ENCODE measurements around the gene ASTN1.

Gene ASTN1

GRCh38 chr1:176894450-176894849 lies 270.1 kb downstream of the ASTN1 start:
- H3K4me3 Mint-ChIP-seq = no peak overlapping the region
- peaks cover 18% of the 10 kb centered on the region for H3K4me1 Mint-ChIP-seq
- no peaks in the 10 kb centered on the region for H3K9me3 Mint-ChIP-seq
- DNase-seq = no peak
- no peaks in the 10 kb centered on the region for H3K36me3 Mint-ChIP-seq (ENCODE audit: low read depth)
- H3K27ac Mint-ChIP-seq = no peak overlapping the region
- peaks cover 8% of the 10 kb centered on the region for H3K27me3 Mint-ChIP-seq (ENCODE audit: low read depth, poor library complexity)
- TF ChIP-seq, protein P1, sequence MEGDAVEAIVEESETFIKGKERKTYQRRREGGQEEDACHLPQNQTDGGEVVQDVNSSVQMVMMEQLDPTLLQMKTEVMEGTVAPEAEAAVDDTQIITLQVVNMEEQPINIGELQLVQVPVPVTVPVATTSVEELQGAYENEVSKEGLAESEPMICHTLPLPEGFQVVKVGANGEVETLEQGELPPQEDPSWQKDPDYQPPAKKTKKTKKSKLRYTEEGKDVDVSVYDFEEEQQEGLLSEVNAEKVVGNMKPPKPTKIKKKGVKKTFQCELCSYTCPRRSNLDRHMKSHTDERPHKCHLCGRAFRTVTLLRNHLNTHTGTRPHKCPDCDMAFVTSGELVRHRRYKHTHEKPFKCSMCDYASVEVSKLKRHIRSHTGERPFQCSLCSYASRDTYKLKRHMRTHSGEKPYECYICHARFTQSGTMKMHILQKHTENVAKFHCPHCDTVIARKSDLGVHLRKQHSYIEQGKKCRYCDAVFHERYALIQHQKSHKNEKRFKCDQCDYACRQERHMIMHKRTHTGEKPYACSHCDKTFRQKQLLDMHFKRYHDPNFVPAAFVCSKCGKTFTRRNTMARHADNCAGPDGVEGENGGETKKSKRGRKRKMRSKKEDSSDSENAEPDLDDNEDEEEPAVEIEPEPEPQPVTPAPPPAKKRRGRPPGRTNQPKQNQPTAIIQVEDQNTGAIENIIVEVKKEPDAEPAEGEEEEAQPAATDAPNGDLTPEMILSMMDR (IDR thresholded peaks at IDR 0.05) = no peak

- Mint-ChIP-seq H3K4me1 (peaks cover 16% of the 10 kb centered on the region), H3K27me3 (ENCODE audit: low read depth, poor library complexity) (peaks cover 9% of the 10 kb centered on the region), H3K9me3 (no peaks in the 10 kb centered on the region), H3K36me3 (ENCODE audit: low read depth) (no peaks in the 10 kb centered on the region), H3K27ac (no peak overlapping the region), H3K4me3 (no peak overlapping the region)
- no peak for DNase-seq
- TF ChIP-seq, protein P1 (IDR thresholded peaks at IDR 0.05) = no peak
Observed at GRCh38 chr1:176893625-176894352, 270.7 kb downstream of the ASTN1 start.

GRCh38 chr1:176888471-176889032 lies 276.0 kb downstream of the ASTN1 start:
- H3K4me3 Mint-ChIP-seq = no peak overlapping the region
- H3K27me3 Mint-ChIP-seq (ENCODE audit: low read depth, poor library complexity) = peaks cover 16% of the 10 kb centered on the region
- TF ChIP-seq, protein P1 (IDR thresholded peaks at IDR 0.05) = no peak
- peaks cover 6% of the 10 kb centered on the region for H3K36me3 Mint-ChIP-seq (ENCODE audit: low read depth)
- no peak for DNase-seq
- no peaks in the 10 kb centered on the region for H3K9me3 Mint-ChIP-seq
- no peaks in the 10 kb centered on the region for H3K4me1 Mint-ChIP-seq
- no peak overlapping the region for H3K27ac Mint-ChIP-seq

- DNase-seq = no peak
- TF ChIP-seq, protein P1 (IDR thresholded peaks at IDR 0.05) = no peak
- H3K9me3 Mint-ChIP-seq = no peaks in the 10 kb centered on the region
- peaks cover 6% of the 10 kb centered on the region for H3K36me3 Mint-ChIP-seq (ENCODE audit: low read depth)
- H3K4me3 Mint-ChIP-seq = no peak overlapping the region
- no peak overlapping the region for H3K27ac Mint-ChIP-seq
- H3K4me1 Mint-ChIP-seq = no peaks in the 10 kb centered on the region
- H3K27me3 Mint-ChIP-seq (ENCODE audit: low read depth, poor library complexity) = peaks cover 11% of the 10 kb centered on the region
Observed at GRCh38 chr1:176885751-176886150, 278.8 kb downstream of the ASTN1 start.

- DNase-seq = no peak
- Mint-ChIP-seq H3K27me3 (ENCODE audit: low read depth, poor library complexity) (peaks cover 11% of the 10 kb centered on the region), H3K36me3 (ENCODE audit: low read depth) (peaks cover 6% of the 10 kb centered on the region), H3K4me3 (no peak overlapping the region), H3K27ac (no peak overlapping the region), H3K9me3 (no peaks in the 10 kb centered on the region), H3K4me1 (no peaks in the 10 kb centered on the region)
- TF ChIP-seq, protein P1 (IDR thresholded peaks at IDR 0.05) = no peak
Observed at GRCh38 chr1:176885341-176885740, 279.2 kb downstream of the ASTN1 start.

DNA sequence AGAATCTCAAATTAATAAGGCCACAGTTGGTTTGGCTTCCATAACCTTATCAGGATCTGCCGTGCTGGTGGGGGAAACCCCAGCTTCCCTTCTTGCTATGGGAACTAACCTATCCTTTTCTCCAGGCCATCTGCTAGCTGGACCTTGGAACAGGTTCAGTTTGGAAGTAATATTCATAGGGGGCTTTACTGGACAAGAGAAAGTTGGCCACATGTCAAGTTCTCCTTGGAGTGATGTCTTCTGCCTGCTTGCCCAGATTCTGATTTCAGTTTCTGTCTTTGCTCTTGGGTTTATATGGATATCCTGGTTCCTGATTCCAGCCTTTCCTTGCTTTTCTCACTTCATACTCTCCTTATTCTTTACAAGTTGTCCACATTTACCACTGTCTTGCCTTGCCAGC lies 279.6 kb downstream of the ASTN1 start:
- peaks cover 14% of the 10 kb centered on the region for H3K27me3 Mint-ChIP-seq (ENCODE audit: low read depth, poor library complexity)
- H3K4me1 Mint-ChIP-seq = no peaks in the 10 kb centered on the region
- no peak overlapping the region for H3K4me3 Mint-ChIP-seq
- no peak overlapping the region for H3K27ac Mint-ChIP-seq
- peaks cover 6% of the 10 kb centered on the region for H3K36me3 Mint-ChIP-seq (ENCODE audit: low read depth)
- H3K9me3 Mint-ChIP-seq = no peaks in the 10 kb centered on the region
- DNase-seq = no peak
- TF ChIP-seq, protein P1 (IDR thresholded peaks at IDR 0.05) = no peak

Data from nephron progenitor cell (in vitro differentiated cells).